SU-DHL-6 (cell line): ENCODE measurements around the gene HSPA9.

Experiments used
- H2AFZ ChIP-seq: fragments of 200-600 bp; sonication (generic); 2 replicates; pipeline ENCODE4 v1.6.1; 2014; ENCODE audit warnings: low read depth, mild to moderate bottlenecking, moderate library complexity, mixed read lengths, antibody characterized with exemption, low read length; ENCODE audit not compliant: severe bottlenecking
- H3F3A ChIP-seq: fragments of 200-600 bp; shearing (Covaris generic); 2 replicates; pipeline ENCODE4 v1.6.0; 2016; ENCODE audit warnings: antibody characterized with exemption, mild to moderate bottlenecking; ENCODE audit not compliant: insufficient read depth
- H3K27ac ChIP-seq: fragments of 200-600 bp; sonication (generic); 2 replicates; pipeline ENCODE4 v1.5.1; 2016; ENCODE audit warnings: low read depth, mild to moderate bottlenecking, low read length, moderate library complexity, mixed read lengths
- H3K27me3 ChIP-seq: fragments of 200-600 bp; sonication (generic), shearing (Covaris generic); 2 replicates; pipeline ENCODE4 v1.6.0; 2014; ENCODE audit warnings: mild to moderate bottlenecking, low read length
- H3K36me3 ChIP-seq: fragments of 200-600 bp; sonication (generic); 2 replicates; pipeline ENCODE4 v1.6.1; 2014; ENCODE audit warnings: mild to moderate bottlenecking, low read length, mixed read lengths
- H3K4me2 ChIP-seq: fragments of 300-600, 200-600 bp; shearing (Covaris generic), sonication (generic); 2 replicates; pipeline ENCODE4 v1.6.0; 2014; ENCODE audit warnings: low read length, low read depth, mild to moderate bottlenecking; ENCODE audit not compliant: poor library complexity, severe bottlenecking
- H3K4me3 ChIP-seq: fragments of 200-600 bp; sonication (generic); 2 replicates; pipeline ENCODE4 v1.5.1; 2014; ENCODE audit warnings: antibody characterized with exemption, low read length, mild to moderate bottlenecking, mixed read lengths; ENCODE audit not compliant: insufficient read depth, poor library complexity, severe bottlenecking
- H3K79me2 ChIP-seq: fragments of 200-600 bp; sonication (generic); 2 replicates; pipeline ENCODE4 v1.6.1; 2014; ENCODE audit warnings: mild to moderate bottlenecking, low read length, moderate library complexity; ENCODE audit not compliant: insufficient read depth
- H3K9ac ChIP-seq: fragments of 200-600 bp; sonication (generic); 2 replicates; pipeline ENCODE4 v1.7.0; 2014; ENCODE audit warnings: mild to moderate bottlenecking, low read length
- H3K9me2 ChIP-seq: fragments of 200-600 bp; sonication (generic); replicated peaks from 2 replicates; pipeline ENCODE4 v1.6.1; 2014; ENCODE audit warnings: low read length; ENCODE audit not compliant: insufficient read depth
- H3K9me3 ChIP-seq: fragments of 200-600 bp; sonication (generic); 2 replicates; pipeline ENCODE4 v1.6.1; 2014; ENCODE audit warnings: low read length, mixed read lengths; ENCODE audit not compliant: insufficient read depth
- H4K20me1 ChIP-seq: fragments of 200-600 bp; sonication (generic); 2 replicates; pipeline ENCODE4 v1.6.1; 2014; ENCODE audit warnings: low read depth, mild to moderate bottlenecking, antibody characterized with exemption, low read length, moderate library complexity, mixed read lengths
- EZH2phosphoT487 ChIP-seq: fragments of 200-600 bp; sonication (generic), shearing (Covaris generic); conservative IDR thresholded peaks from 2 replicates; pipeline ENCODE4 v1.6.1; 2018; ENCODE audit warnings: mild to moderate bottlenecking, antibody characterized with exemption, low read length, moderate library complexity, mixed read lengths
- TF ChIP-seq, protein P1 (sequence below): fragments of 200-600 bp; sonication (generic); IDR thresholded peaks from one replicate; pipeline ENCODE4 v1.5.1; 2017; ENCODE audit warnings: antibody characterized with exemption, mild to moderate bottlenecking, low read length, moderate library complexity; ENCODE audit not compliant: insufficient read depth, poor library complexity, severe bottlenecking

Gene HSPA9

DNA sequence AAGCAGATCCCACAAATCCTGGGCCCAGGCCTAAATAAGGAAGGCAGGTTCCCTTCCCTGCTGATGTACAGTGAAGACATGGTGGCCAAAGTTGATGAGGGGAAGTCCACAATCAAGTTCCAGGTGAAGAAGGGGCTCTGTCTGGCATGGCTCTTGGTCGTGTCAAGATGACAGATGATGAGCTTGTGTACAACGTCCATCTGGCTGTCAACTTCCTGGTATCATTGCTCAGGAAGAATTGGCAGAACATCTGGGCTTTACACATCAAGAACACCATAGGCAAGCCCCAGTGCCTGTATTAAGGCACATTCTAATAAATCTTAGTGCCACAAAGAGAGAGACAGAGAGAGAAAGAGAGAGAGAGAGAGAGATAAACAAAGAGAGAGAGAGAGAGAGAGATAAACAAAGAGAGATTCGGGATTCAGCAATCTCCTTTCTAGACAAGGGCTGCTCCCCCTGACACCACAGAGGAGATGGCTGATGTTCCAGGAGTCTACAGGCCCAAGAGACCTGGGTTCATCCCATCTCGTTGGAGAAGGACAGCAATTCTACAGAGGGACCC is 45.5 kb upstream of the HSPA9 start:
- H3K4me2 ChIP-seq = no peak overlapping the region
- H3K9me3 ChIP-seq = no peaks in the 10 kb centered on the region
- no peaks in the 10 kb centered on the region for H3F3A ChIP-seq
- H2AFZ ChIP-seq = no peak overlapping the region
- H3K4me3 ChIP-seq = no peak overlapping the region
- no peaks in the 10 kb centered on the region for H4K20me1 ChIP-seq
- no peak overlapping the region for H3K9ac ChIP-seq
- H3K9me2 ChIP-seq = no peaks in the 10 kb centered on the region
- H3K79me2 ChIP-seq = no peaks in the 10 kb centered on the region
- H3K36me3 ChIP-seq = no peaks in the 10 kb centered on the region
- H3K27me3 ChIP-seq = no peaks in the 10 kb centered on the region
- H3K27ac ChIP-seq = no peak overlapping the region
- TF ChIP-seq, protein P1, sequence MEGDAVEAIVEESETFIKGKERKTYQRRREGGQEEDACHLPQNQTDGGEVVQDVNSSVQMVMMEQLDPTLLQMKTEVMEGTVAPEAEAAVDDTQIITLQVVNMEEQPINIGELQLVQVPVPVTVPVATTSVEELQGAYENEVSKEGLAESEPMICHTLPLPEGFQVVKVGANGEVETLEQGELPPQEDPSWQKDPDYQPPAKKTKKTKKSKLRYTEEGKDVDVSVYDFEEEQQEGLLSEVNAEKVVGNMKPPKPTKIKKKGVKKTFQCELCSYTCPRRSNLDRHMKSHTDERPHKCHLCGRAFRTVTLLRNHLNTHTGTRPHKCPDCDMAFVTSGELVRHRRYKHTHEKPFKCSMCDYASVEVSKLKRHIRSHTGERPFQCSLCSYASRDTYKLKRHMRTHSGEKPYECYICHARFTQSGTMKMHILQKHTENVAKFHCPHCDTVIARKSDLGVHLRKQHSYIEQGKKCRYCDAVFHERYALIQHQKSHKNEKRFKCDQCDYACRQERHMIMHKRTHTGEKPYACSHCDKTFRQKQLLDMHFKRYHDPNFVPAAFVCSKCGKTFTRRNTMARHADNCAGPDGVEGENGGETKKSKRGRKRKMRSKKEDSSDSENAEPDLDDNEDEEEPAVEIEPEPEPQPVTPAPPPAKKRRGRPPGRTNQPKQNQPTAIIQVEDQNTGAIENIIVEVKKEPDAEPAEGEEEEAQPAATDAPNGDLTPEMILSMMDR = no peak
- TF ChIP-seq EZH2phosphoT487 = no peak

DNA sequence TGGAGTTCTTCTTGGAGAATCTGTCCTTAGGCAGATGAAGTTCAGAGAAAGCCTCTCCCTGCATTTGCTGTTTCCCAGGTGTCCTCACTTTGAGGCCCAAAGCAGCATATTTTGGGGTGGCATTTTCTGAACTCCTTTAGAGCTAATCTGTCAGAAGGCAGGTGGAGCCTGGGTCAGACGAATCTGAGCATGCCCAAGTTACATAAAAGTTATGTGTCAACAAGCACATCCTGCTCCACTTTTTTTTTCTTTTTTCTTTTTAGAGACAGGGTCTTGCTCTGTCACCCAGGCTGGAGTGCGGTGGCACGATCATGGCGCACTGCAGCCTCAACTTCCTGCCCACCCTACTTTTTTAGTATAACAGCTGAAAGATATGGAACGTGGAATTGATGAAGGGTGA is 41.3 kb upstream of the HSPA9 start:
- Histone ChIP-seq H3K4me2 (no peak overlapping the region), H3K79me2 (no peaks in the 10 kb centered on the region), H3K27me3 (no peaks in the 10 kb centered on the region), H3K4me3 (no peak overlapping the region), H3K9me2 (no peaks in the 10 kb centered on the region), H3K36me3 (no peaks in the 10 kb centered on the region), H2AFZ (no peak overlapping the region), H3K27ac (no peak overlapping the region), H3F3A (no peaks in the 10 kb centered on the region), H4K20me1 (no peaks in the 10 kb centered on the region), H3K9me3 (no peaks in the 10 kb centered on the region), H3K9ac (no peak overlapping the region)
- TF ChIP-seq EZH2phosphoT487 = no peak
- TF ChIP-seq, protein P1 = no peak

DNA sequence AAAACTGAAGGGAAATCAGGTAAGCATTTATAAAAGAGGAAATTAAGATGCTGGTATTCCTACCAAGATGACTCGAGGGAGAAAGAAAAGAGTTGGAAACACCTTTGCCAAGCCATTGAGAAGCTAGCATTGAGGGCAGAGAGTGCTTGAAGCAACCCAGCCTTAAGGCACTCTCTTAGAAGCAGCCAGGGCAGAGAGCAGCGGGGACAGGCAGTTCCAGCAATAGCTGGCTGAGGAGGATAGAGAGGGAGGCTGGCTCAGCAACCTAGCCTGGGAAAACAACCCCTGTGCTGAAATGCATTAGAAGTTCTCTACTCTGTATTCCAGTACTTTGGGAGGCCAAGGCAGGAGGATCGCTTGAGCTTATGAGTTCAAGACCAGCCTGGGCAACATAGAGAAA is 40.3 kb upstream of the HSPA9 start:
- Histone ChIP-seq H3K9ac (no peak overlapping the region), H3K9me3 (no peaks in the 10 kb centered on the region), H3K9me2 (no peaks in the 10 kb centered on the region), H3K4me2 (no peak overlapping the region), H2AFZ (no peak overlapping the region), H3K36me3 (no peaks in the 10 kb centered on the region), H3K27me3 (no peaks in the 10 kb centered on the region), H3K27ac (no peak overlapping the region), H3F3A (no peaks in the 10 kb centered on the region), H3K4me3 (no peak overlapping the region), H4K20me1 (no peaks in the 10 kb centered on the region), H3K79me2 (no peaks in the 10 kb centered on the region)
- no peak for TF ChIP-seq EZH2phosphoT487
- TF ChIP-seq, protein P1 = no peak
